Measurements from ENCODE around the gene PAQR7. TPM values are rescaled to one million over a fixed set of nuclear protein-coding genes. Genes with fewer than 3 reads are reported as not detected.

Gene PAQR7
- total RNA-seq, 1 donor from 2014 or later: 11.9 TPM

- H3K27me3 ChIP-seq (ENCODE audit: control insufficient read depth, insufficient read depth, low read length): no peaks in the 10 kb centered on the region
- DNase-seq (ENCODE audit: low read depth): no peak
- no peaks in the 10 kb centered on the region for H3K36me3 ChIP-seq (ENCODE audit: control insufficient read depth, insufficient read depth, low read length)
- TF ChIP-seq CTCF (IDR thresholded peaks at IDR 0.05; ENCODE audit: insufficient read depth, low read length, poor library complexity, severe bottlenecking): no peak
- H3K4me3 ChIP-seq (ENCODE audit: low read depth, low read length): no peak overlapping the region
Observed at GRCh38 chr1:25831569-25832196, 43.8 kb downstream of the PAQR7 start.

- TF ChIP-seq CTCF (IDR thresholded peaks at IDR 0.05; ENCODE audit: insufficient read depth, low read length, poor library complexity, severe bottlenecking): no peak
- Histone ChIP-seq H3K4me3 (ENCODE audit: low read depth, low read length) (no peak overlapping the region), H3K27me3 (ENCODE audit: control insufficient read depth, insufficient read depth, low read length) (no peaks in the 10 kb centered on the region), H3K36me3 (ENCODE audit: control insufficient read depth, insufficient read depth, low read length) (no peaks in the 10 kb centered on the region)
- no peak for DNase-seq (ENCODE audit: low read depth)
Observed at GRCh38 chr1:25829046-25829445, 46.5 kb downstream of the PAQR7 start.

GRCh38 chr1:25828491-25828890 is 47.0 kb downstream of the PAQR7 start:
- TF ChIP-seq CTCF (IDR thresholded peaks at IDR 0.05; ENCODE audit: insufficient read depth, low read length, poor library complexity, severe bottlenecking): no peak
- no peaks in the 10 kb centered on the region for H3K36me3 ChIP-seq (ENCODE audit: control insufficient read depth, insufficient read depth, low read length)

GRCh38 chr1:25826571-25826970 is 48.9 kb downstream of the PAQR7 start:
- TF ChIP-seq CTCF (IDR thresholded peaks at IDR 0.05; ENCODE audit: insufficient read depth, low read length, poor library complexity, severe bottlenecking): no peak
- DNase-seq (ENCODE audit: low read depth): no peak
- no peak overlapping the region for H3K4me3 ChIP-seq (ENCODE audit: low read depth, low read length)

More at GRCh38 chr1:25828491-25828890, 47.0 kb downstream of the PAQR7 start:
- Histone ChIP-seq H3K27me3 (ENCODE audit: control insufficient read depth, insufficient read depth, low read length) (no peaks in the 10 kb centered on the region), H3K4me3 (ENCODE audit: low read depth, low read length) (no peak overlapping the region)
- DNase-seq (ENCODE audit: low read depth): no peak

GRCh38 chr1:25825605-25826004 is 49.9 kb downstream of the PAQR7 start:
- H3K27me3 ChIP-seq (ENCODE audit: control insufficient read depth, insufficient read depth, low read length): no peaks in the 10 kb centered on the region
- TF ChIP-seq CTCF (IDR thresholded peaks at IDR 0.05; ENCODE audit: insufficient read depth, low read length, poor library complexity, severe bottlenecking): no peak
- no peak for DNase-seq (ENCODE audit: low read depth)
- no peak overlapping the region for H3K4me3 ChIP-seq (ENCODE audit: low read depth, low read length)
- H3K36me3 ChIP-seq (ENCODE audit: control insufficient read depth, insufficient read depth, low read length): no peaks in the 10 kb centered on the region

More at GRCh38 chr1:25826571-25826970, 48.9 kb downstream of the PAQR7 start:
- no peaks in the 10 kb centered on the region for H3K27me3 ChIP-seq (ENCODE audit: control insufficient read depth, insufficient read depth, low read length)
- H3K36me3 ChIP-seq (ENCODE audit: control insufficient read depth, insufficient read depth, low read length): no peaks in the 10 kb centered on the region

- Histone ChIP-seq H3K4me3 (ENCODE audit: low read depth, low read length) (no peak overlapping the region), H3K36me3 (ENCODE audit: control insufficient read depth, insufficient read depth, low read length) (no peaks in the 10 kb centered on the region), H3K27me3 (ENCODE audit: control insufficient read depth, insufficient read depth, low read length) (no peaks in the 10 kb centered on the region)
- no peak for TF ChIP-seq CTCF (IDR thresholded peaks at IDR 0.05; ENCODE audit: insufficient read depth, low read length, poor library complexity, severe bottlenecking)
- no peak for DNase-seq (ENCODE audit: low read depth)
Observed at GRCh38 chr1:25821630-25822091, 53.8 kb downstream of the PAQR7 start.
